Keratinocyte (primary cell): Measurements from ENCODE around the gene PTPRN2. TPM values are rescaled to one million over a fixed set of nuclear protein-coding genes. Genes with fewer than 3 reads are reported as not detected.
A peak's percentile ranks its signal among the peaks of the same experiment; 100 is the strongest.

Source experiments
- DNase-seq: peaks from one replicate; pipeline ENCODE4 v3.0.0-alpha.2; 2011; ENCODE audit warnings: low read depth, missing footprints, low spot score
- FAIRE-seq: peaks from 2 replicates; lab custom pipeline; 2011; peaks lifted over from hg19 to GRCh38; lab: Jason Lieb, UNC
- H2AFZ ChIP-seq: 2 replicates; pipeline ENCODE4 v1.6.0; 2012; ENCODE audit warnings: low read length, control low read depth, inconsistent platforms; ENCODE audit not compliant: control insufficient read depth
- H3K27ac ChIP-seq: 2 replicates; pipeline ENCODE4 v1.5.1; 2011; ENCODE audit warnings: low read length; ENCODE audit not compliant: control insufficient read depth, insufficient read depth
- H3K27me3 ChIP-seq: 3 replicates; pipeline ENCODE4 v1.6.0; 2011; ENCODE audit warnings: low read length; ENCODE audit not compliant: control insufficient read depth, insufficient read depth; ENCODE audit errors: extremely low read depth
- H3K36me3 ChIP-seq, 2 experiments: 2 replicates in 1 of 2; 3 replicates in 1 of 2; pipeline ENCODE4 v1.5.1; 2011; ENCODE audit warnings: low read length in 2 of 2, mild to moderate bottlenecking in 1 of 2; ENCODE audit not compliant: control insufficient read depth in 2 of 2, insufficient read depth in 2 of 2; ENCODE audit errors: extremely low read depth in 1 of 2
- H3K4me1 ChIP-seq: 3 replicates; pipeline ENCODE4 v1.5.1; 2011; ENCODE audit warnings: low read length; ENCODE audit not compliant: control insufficient read depth, insufficient read depth; ENCODE audit errors: extremely low read depth
- H3K4me2 ChIP-seq: 3 replicates; pipeline ENCODE4 v1.6.0; 2011; ENCODE audit warnings: low read depth, low read length; ENCODE audit not compliant: control insufficient read depth, insufficient read depth; ENCODE audit errors: extremely low read depth
- H3K4me3 ChIP-seq, 3 experiments: fragments of 200-600 bp in 1 of 3; sonication (generic) in 1 of 3; 2 replicates in 2 of 3; 3 replicates in 1 of 3; pipeline ENCODE4 v1.5.1; 2011 to 2016; ENCODE audit warnings: low read length in 3 of 3, mild to moderate bottlenecking in 3 of 3, control low read depth in 2 of 3, inconsistent platforms in 1 of 3, low read depth in 1 of 3, mixed read lengths in 1 of 3, mixed run types in 1 of 3, moderate library complexity in 1 of 3; ENCODE audit not compliant: control insufficient read depth in 2 of 3, insufficient read depth in 2 of 3; ENCODE audit errors: extremely low read depth in 1 of 3
- H3K79me2 ChIP-seq: 2 replicates; pipeline ENCODE4 v1.6.0; 2012; ENCODE audit warnings: low read length; ENCODE audit not compliant: control insufficient read depth, insufficient read depth
- H3K9ac ChIP-seq: 3 replicates; pipeline ENCODE4 v1.6.0; 2011; ENCODE audit warnings: low read length; ENCODE audit not compliant: control insufficient read depth, insufficient read depth; ENCODE audit errors: extremely low read depth
- H3K9me1 ChIP-seq: 3 replicates; pipeline ENCODE4 v1.6.0; 2011; ENCODE audit warnings: low read length; ENCODE audit not compliant: control insufficient read depth, insufficient read depth; ENCODE audit errors: extremely low read depth
- H3K9me3 ChIP-seq: 2 replicates; pipeline ENCODE4 v1.5.1; 2012; ENCODE audit warnings: low read depth, low read length; ENCODE audit not compliant: control insufficient read depth
- H4K20me1 ChIP-seq: 3 replicates; pipeline ENCODE4 v1.6.0; 2011; ENCODE audit warnings: low read length; ENCODE audit not compliant: control insufficient read depth, insufficient read depth; ENCODE audit errors: extremely low read depth
- EZH2 ChIP-seq: IDR thresholded peaks from one replicate; pipeline ENCODE4 v1.6.1; 2012; ENCODE audit warnings: inconsistent platforms, mild to moderate bottlenecking, low read length, moderate library complexity
- dilution Hi-C: fragments of 300-500 bp; cut with MboI; formaldehyde crosslinking; loops from one replicate; pipeline ENCODE4 v1.7.0; 2020; ENCODE audit warnings: low sequenced_read_pairs; ENCODE audit not compliant: extremely low pct_ligation_motif_present
- polyA plus RNA-seq, 5 experiments: library from polyadenylated mRNA; depleted of rRNA in 3 of 5; stranded (reverse) in 3 of 5; stranded (forward) in 1 of 5; unstranded in 1 of 5; fragments of >200 nt; gene quantifications; 1 replicate in 1 of 5; 2 replicates in 3 of 5; 3 replicates in 1 of 5; pipeline versions ENCODE4 v1.2.1 to v1.2.3, GENCODE V29; 2011 to 2012; ENCODE audit warnings: missing spikeins in 2 of 5, low read depth in 1 of 5, low replicate concordance in 1 of 5
- TF ChIP-seq, protein P1 (sequence below), 3 experiments: IDR thresholded peaks in 1 of 3; conservative IDR thresholded peaks in 1 of 3; optimal IDR thresholded peaks in 1 of 3; 2 replicates in 2 of 3; 3 replicates in 1 of 3; pipeline versions ENCODE3 to v1.5.1; 2011; ENCODE audit warnings: low read length in 3 of 3, mild to moderate bottlenecking in 3 of 3, moderate library complexity in 2 of 3, control low read depth in 1 of 3, inconsistent platforms in 1 of 3; ENCODE audit not compliant: insufficient read depth in 2 of 3; ENCODE audit errors: extremely low read depth in 1 of 3

PTPRN2 gene
- polyA plus RNA-seq, 1 donor (not counting 4 experiments of a cell fraction or from before 2014, with no cell fraction given): not detected

DNA sequence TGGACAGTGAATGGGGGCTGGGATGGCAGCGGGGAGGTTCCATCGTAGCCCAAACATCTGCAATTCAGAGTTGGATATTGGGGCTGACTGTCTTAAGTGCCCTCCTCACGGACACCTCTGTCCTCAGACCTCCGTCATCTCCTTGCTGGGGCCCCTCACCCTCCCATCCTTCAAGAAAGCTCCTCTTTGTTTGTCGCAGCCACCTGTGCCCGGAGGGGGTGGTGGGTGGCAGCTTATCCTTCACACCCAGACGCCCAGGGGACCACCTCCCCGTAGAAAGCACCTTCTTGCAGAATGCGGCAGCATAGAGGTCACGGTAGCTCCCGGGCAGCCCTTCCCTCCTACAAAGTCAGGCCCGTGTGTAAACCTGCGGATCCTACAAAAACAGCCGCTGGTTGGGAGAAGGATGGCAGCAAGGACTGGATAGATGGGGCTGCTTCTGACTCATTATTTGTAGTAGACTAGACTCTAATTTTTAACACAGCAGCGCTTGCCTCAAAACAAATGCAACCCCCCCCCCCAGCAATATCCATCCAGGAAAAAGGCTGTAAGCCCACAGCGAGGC is 1.3 kb upstream of the PTPRN2 start:
- H3K9ac ChIP-seq: no peak overlapping the region
- no peak overlapping the region for H3K4me3 ChIP-seq
- no peaks in the 10 kb centered on the region for H3K36me3 ChIP-seq
- H2AFZ ChIP-seq: no peak overlapping the region
- FAIRE-seq (no peak), DNase-seq (no peak)
- H3K4me2 ChIP-seq: no peak overlapping the region
- TF ChIP-seq EZH2: no peak
- TF ChIP-seq, protein P1, sequence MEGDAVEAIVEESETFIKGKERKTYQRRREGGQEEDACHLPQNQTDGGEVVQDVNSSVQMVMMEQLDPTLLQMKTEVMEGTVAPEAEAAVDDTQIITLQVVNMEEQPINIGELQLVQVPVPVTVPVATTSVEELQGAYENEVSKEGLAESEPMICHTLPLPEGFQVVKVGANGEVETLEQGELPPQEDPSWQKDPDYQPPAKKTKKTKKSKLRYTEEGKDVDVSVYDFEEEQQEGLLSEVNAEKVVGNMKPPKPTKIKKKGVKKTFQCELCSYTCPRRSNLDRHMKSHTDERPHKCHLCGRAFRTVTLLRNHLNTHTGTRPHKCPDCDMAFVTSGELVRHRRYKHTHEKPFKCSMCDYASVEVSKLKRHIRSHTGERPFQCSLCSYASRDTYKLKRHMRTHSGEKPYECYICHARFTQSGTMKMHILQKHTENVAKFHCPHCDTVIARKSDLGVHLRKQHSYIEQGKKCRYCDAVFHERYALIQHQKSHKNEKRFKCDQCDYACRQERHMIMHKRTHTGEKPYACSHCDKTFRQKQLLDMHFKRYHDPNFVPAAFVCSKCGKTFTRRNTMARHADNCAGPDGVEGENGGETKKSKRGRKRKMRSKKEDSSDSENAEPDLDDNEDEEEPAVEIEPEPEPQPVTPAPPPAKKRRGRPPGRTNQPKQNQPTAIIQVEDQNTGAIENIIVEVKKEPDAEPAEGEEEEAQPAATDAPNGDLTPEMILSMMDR (optimal IDR thresholded peaks at IDR 0.05 in 1 of 3, IDR thresholded peaks at IDR 0.05 in 1 of 3, conservative IDR thresholded peaks at IDR 0.05 in 1 of 3; ENCODE audit: extremely low read depth in 1 of 3, insufficient read depth in 2 of 3, low read length in 3 of 3): no peak
- no peaks in the 10 kb centered on the region for H3K9me1 ChIP-seq
- H3K4me1 ChIP-seq: no peaks in the 10 kb centered on the region
- H3K79me2 ChIP-seq: no peaks in the 10 kb centered on the region
- peaks cover 2% of the 10 kb centered on the region for H3K9me3 ChIP-seq
- no peaks in the 10 kb centered on the region for H4K20me1 ChIP-seq
- dilution Hi-C loops: no loop called here
- peaks cover 28% of the 10 kb centered on the region for H3K27me3 ChIP-seq
- no peak overlapping the region for H3K27ac ChIP-seq

DNA sequence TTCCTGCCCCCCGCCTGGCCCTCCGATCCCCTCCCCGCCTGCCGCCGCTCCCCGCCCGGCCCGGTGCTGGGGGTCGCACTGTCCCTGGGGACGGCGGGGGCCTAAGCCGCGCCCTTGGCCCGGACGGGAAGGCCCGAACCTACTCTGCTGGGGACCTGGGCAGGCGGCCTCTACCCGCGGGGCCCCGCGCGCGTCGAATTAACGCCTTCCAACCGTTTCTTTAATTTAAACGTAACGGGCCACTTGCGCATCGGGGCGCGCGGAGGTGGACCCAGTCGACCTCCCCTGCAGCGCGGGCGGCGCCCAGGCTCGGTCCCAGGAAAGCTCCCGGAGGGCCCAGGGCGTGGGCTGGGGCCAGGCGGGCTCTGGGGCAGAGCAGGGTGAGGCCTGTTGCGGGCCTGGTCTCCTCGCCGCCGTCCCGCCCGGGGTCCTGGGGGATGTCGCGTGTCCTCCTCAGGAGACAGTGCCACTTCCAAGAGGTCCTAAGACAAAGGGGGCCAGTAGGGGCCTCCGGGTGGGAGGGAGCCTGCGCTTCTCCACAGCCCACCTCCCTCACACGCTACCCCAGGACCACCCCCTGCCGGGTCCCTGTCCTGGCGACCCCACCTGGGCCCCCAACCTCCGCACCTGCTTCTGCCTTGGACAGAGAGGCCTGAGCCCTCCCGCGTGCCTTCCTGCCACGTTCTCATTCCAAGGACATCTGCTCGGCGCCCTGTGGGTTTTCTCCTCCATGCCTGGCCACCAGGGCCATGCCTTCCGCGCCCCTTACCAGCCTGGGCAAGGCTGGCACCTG is 658 bp upstream of the PTPRN2 start:
- TF ChIP-seq, protein P1 (optimal IDR thresholded peaks at IDR 0.05 in 1 of 3, IDR thresholded peaks at IDR 0.05 in 1 of 3, conservative IDR thresholded peaks at IDR 0.05 in 1 of 3; ENCODE audit: extremely low read depth in 1 of 3, insufficient read depth in 2 of 3, low read length in 3 of 3): no peak
- TF ChIP-seq EZH2: peak; percentile 63

More for the DNA sequence above, 658 bp upstream of the PTPRN2 start:
- H3K4me2 ChIP-seq: no peak overlapping the region
- H3K9me1 ChIP-seq: no peaks in the 10 kb centered on the region
- no peaks in the 10 kb centered on the region for H3K4me1 ChIP-seq
- no peaks in the 10 kb centered on the region for H3K79me2 ChIP-seq
- no peaks in the 10 kb centered on the region for H4K20me1 ChIP-seq
- FAIRE-seq (no peak), DNase-seq (no peak)
- no peak overlapping the region for H3K9ac ChIP-seq
- no peaks in the 10 kb centered on the region for H3K9me3 ChIP-seq
- H3K4me3 ChIP-seq: no peak overlapping the region
- no peak overlapping the region for H2AFZ ChIP-seq
- no peak overlapping the region for H3K27ac ChIP-seq
- H3K27me3 ChIP-seq: peaks cover 28% of the 10 kb centered on the region
- H3K36me3 ChIP-seq: no peaks in the 10 kb centered on the region
- dilution Hi-C loops: no loop called here
